ENCODE measurements around the gene EYA4.

DNA sequence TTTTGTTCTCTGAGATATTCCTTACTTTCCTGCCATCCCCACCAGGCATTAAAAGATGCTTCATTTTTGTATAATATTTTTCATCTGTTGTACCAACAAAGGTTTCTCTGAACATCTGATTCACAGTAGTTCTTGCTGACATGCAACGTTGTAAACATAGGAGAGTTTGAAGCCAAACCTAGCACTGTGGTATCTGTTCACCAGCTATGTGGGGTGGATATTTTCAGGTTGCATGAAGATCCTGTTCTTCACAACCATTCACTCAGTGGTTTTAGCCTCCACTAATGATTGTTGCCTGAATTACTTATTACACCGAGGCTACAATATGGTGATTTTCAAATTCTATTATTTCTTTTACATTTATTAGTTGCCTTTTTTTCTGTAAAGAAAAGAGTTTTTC lies 56.5 kb downstream of the EYA4 start:
- TF ChIP-seq, protein P1, sequence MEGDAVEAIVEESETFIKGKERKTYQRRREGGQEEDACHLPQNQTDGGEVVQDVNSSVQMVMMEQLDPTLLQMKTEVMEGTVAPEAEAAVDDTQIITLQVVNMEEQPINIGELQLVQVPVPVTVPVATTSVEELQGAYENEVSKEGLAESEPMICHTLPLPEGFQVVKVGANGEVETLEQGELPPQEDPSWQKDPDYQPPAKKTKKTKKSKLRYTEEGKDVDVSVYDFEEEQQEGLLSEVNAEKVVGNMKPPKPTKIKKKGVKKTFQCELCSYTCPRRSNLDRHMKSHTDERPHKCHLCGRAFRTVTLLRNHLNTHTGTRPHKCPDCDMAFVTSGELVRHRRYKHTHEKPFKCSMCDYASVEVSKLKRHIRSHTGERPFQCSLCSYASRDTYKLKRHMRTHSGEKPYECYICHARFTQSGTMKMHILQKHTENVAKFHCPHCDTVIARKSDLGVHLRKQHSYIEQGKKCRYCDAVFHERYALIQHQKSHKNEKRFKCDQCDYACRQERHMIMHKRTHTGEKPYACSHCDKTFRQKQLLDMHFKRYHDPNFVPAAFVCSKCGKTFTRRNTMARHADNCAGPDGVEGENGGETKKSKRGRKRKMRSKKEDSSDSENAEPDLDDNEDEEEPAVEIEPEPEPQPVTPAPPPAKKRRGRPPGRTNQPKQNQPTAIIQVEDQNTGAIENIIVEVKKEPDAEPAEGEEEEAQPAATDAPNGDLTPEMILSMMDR (IDR thresholded peaks at IDR 0.05) = no peak
- no peak for TF ChIP-seq POLR2AphosphoS5 (IDR thresholded peaks at IDR 0.05)
- no peak for TF ChIP-seq POLR2A (IDR thresholded peaks at IDR 0.05)
- no peak for TF ChIP-seq EP300 (IDR thresholded peaks at IDR 0.05)
